ENCODE data around the gene SPHK2.

- TF ChIP-seq CREB1 (CRISPR knock-in tag; IDR thresholded peaks at IDR 0.05; ENCODE audit: low read depth), result no peak
- no peak for TF ChIP-seq POLR2AphosphoS5 (IDR thresholded peaks at IDR 0.05; ENCODE audit: low read depth)
- TF ChIP-seq REST (IDR thresholded peaks at IDR 0.05; ENCODE audit: unreplicated experiment), result no peak
- TF ChIP-seq CTCF (conservative IDR thresholded peaks at IDR 0.05; ENCODE audit: low read depth in 2 of 2), result no peak
- no peak for TF ChIP-seq JUNB (IDR thresholded peaks at IDR 0.05; ENCODE audit: unreplicated experiment)
- no peak for TF ChIP-seq EZH2phosphoT487 (IDR thresholded peaks at IDR 0.05; ENCODE audit: unreplicated experiment)
- no peak for TF ChIP-seq ZNF331 (CRISPR knock-in tag; IDR thresholded peaks at IDR 0.05; ENCODE audit: low read depth)
- no peak for TF ChIP-seq EZH2 (IDR thresholded peaks at IDR 0.05; ENCODE audit: low read depth, unreplicated experiment)
- TF ChIP-seq ZNF114 (CRISPR knock-in tag; IDR thresholded peaks at IDR 0.05), result no peak
- TF ChIP-seq ZNF462 (CRISPR knock-in tag; IDR thresholded peaks at IDR 0.05), result no peak
Measured at GRCh38 chr19:48624791-48625723, 5.8 kb downstream of the SPHK2 start.

Data from GM23338 (cell line).